Measurements from ENCODE around the gene LTB. TPM values are rescaled to one million over a fixed set of nuclear protein-coding genes. Genes with fewer than 3 reads are reported as not detected.
A peak's percentile ranks its signal among the peaks of the same experiment; 100 is the strongest.

The LTB gene
- total and polyA plus RNA-seq, 8 donors: 1.5 to 13.7 (median 3.4) TPM

DNA sequence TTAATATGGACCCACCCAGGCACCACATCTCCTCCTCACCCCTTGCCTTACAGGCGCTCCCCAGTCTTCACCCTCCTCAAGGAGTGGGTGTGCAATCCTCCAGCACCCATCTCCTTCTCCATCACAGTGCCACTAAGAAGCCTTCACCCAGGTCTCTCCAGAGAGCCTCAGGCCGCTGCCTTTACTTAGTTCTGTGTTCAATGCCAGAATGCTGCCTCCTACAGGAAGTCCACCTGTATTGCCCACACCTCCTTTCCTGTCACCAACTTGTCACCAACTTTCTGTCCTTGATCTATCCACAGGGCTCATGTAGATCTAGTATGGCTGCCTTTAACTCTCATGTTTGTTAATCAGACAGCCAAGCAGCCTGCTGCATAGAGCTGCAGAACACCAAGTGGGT is 3.3 kb upstream of the LTB start:
- H3K4me1 ChIP-seq: peaks cover 0 to 68% of the 10 kb centered on the region in 2 donors
- no peak for DNase-seq
- H3K27ac ChIP-seq: peak overlapping the region; percentile 37 to 92
- TF ChIP-seq, protein P1, sequence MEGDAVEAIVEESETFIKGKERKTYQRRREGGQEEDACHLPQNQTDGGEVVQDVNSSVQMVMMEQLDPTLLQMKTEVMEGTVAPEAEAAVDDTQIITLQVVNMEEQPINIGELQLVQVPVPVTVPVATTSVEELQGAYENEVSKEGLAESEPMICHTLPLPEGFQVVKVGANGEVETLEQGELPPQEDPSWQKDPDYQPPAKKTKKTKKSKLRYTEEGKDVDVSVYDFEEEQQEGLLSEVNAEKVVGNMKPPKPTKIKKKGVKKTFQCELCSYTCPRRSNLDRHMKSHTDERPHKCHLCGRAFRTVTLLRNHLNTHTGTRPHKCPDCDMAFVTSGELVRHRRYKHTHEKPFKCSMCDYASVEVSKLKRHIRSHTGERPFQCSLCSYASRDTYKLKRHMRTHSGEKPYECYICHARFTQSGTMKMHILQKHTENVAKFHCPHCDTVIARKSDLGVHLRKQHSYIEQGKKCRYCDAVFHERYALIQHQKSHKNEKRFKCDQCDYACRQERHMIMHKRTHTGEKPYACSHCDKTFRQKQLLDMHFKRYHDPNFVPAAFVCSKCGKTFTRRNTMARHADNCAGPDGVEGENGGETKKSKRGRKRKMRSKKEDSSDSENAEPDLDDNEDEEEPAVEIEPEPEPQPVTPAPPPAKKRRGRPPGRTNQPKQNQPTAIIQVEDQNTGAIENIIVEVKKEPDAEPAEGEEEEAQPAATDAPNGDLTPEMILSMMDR (IDR thresholded peaks at IDR 0.05): peak; percentile 11 to 24
- H3K27me3 ChIP-seq: no peaks in the 10 kb centered on the region
- H3K36me3 ChIP-seq: no peaks in the 10 kb centered on the region
- no peak overlapping the region for H3K4me3 ChIP-seq
- intact Hi-C loops (cut with DNase I): no loop called here
- no peak for ATAC-seq
- H3K9me3 ChIP-seq: no peaks in the 10 kb centered on the region

DNA sequence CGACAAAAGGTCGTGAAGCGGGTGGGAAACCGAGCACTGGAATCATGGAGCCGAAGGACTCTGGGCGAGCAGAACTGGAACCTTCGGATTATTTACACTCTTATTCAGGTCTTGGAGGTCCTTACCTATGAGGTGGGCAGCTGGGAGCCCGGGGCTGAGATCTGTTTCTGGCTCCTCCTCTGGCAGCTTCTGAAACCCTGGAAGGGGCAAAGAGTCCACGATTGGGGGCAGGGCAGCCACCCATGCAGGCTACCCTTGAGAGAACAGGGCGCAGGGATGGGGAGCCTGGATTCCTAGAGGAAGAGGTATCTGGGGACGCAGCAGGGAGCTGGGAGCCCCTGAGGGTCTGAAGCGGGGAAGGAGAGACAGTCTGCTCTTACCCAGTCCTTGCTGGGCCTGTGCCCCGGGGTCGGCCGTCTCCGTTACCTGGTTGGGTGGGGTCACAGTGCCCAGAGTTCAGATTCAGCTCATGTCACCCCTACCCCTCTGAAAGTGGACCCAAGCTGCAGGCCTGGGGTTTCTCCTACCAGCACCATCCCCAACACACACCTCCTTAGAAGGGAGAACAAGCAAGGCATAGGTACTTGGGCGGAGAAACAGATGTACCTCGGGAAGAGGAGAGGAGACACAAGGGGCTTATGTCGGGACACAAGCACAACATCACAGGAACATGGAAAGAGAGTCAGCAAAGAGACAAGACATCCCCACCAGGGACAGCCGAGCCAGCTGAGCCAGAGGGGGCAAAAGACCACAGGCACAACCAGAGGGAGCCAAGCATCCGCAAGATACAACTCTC is 592 bp downstream of the LTB start:
- H3K27me3 ChIP-seq: no peaks in the 10 kb centered on the region
- H3K9me3 ChIP-seq: no peaks in the 10 kb centered on the region
- TF ChIP-seq, protein P1 (IDR thresholded peaks at IDR 0.05): no peak
- H3K27ac ChIP-seq: peak overlapping the region; percentile 65 to 88
- peak overlapping the region; percentile 79 to 82 for H3K4me3 ChIP-seq
- H3K4me1 ChIP-seq: peaks cover 0 to 87% of the 10 kb centered on the region in 2 donors
- H3K36me3 ChIP-seq: peaks cover 0 to 17% of the 10 kb centered on the region in 2 donors
- peak; percentile 20 for ATAC-seq
- peak in 1 of 4 donors; percentile 72 for DNase-seq
- intact Hi-C loops (cut with DNase I): no loop called here

DNA sequence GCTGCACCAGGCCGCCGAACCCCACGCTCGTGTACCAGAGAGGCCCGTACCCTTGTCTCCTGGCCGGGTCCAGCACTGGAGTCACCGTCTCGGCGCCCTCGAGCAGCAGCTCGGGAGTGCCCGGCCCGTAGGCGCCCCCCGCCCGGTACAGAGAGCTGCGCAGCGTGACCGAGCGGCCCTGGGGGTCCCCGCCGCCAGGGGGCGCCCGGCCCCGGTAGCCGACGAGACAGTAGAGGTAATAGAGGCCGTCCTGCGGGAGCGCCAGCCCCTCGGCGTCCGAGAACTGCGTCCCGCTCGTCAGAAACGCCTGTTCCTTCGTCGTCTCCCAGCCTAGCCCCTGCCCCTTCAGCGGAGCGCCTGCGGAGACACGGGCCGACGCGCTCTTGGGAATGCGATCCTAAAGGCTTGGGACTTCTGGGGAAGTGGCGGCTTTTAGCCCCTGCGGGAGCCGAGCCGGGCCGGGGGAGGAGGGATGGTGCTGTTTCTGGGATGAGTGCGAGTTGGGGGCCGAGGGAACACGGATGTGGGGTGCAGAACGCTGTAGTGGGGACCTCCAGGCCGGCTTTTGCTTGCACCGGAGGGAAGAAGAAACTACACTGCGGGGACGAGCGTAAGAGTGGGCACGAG is 1.3 kb downstream of the LTB start:
- DNase-seq (peak; percentile 79 to 99 (median 90)), ATAC-seq (peak; percentile 99)
- Histone ChIP-seq H3K4me3 (peak overlapping the region; percentile 79 to 82), H3K4me1 (peaks cover 0 to 85% of the 10 kb centered on the region in 2 donors), H3K27me3 (no peaks in the 10 kb centered on the region), H3K27ac (peak overlapping the region; percentile 65 to 88), H3K36me3 (peaks cover 0 to 17% of the 10 kb centered on the region in 2 donors), H3K9me3 (no peaks in the 10 kb centered on the region)
- intact Hi-C loops (cut with DNase I): no loop called here
- TF ChIP-seq, protein P1 (IDR thresholded peaks at IDR 0.05): peak; percentile 99 to 100

DNA sequence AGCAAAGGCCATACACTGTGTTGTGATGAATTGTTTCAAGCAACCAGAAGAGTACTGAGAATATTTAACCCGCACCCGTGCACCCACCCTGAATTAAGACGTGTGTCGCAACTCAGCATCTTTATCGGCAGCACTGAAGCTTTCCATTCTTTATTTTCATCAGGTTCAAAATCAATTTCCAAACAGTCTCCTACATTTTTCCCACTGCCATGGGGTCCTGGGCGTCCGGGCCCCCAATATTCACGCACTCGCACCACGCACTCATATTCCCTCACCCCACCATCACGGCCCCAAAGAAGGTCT is 1.8 kb downstream of the LTB start:
- ATAC-seq (no peak), DNase-seq (no peak)
- peaks cover 0 to 80% of the 10 kb centered on the region in 2 donors for H3K4me1 ChIP-seq
- peaks cover 0 to 4% of the 10 kb centered on the region in 2 donors for H3K27me3 ChIP-seq
- peak overlapping the region; percentile 79 to 82 for H3K4me3 ChIP-seq
- TF ChIP-seq, protein P1 (IDR thresholded peaks at IDR 0.05): no peak
- peak overlapping the region; percentile 65 to 88 for H3K27ac ChIP-seq
- peaks cover 0 to 17% of the 10 kb centered on the region in 2 donors for H3K36me3 ChIP-seq
- no peaks in the 10 kb centered on the region for H3K9me3 ChIP-seq
- intact Hi-C loops (cut with DNase I): no loop called here

Measured in left lung (tissue), 10 donors.